ENCODE data around the gene KHDC4. TPM values are rescaled to one million over a fixed set of nuclear protein-coding genes. Genes with fewer than 3 reads are reported as not detected.

The KHDC4 gene
- total RNA-seq, 1 experiment from 2014 or later, result 93.3 TPM

DNA sequence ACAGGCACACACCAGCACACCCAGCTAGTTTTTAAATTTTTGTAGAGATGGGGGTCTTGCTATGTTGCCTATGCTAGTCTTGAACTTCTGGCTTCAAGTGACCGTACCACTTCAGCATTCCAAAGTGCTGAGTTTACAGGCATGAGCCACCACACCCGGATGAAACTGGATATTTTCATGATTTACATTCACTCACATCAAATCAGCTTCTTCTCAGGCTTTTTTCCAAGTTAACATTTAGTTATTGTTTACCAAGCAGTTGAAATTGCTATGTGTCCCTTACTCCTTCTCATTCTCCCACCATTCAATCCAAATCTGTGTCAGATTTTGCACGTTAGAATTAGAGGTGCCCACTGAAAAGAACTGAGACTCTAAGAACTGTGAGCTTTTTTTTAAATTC is 41.4 kb downstream of the KHDC4 start:
- Histone ChIP-seq H3K27ac (ENCODE audit: low read depth, low read length, poor library complexity, severe bottlenecking) (peak overlapping the region; percentile 70), H3K4me3 (ENCODE audit: low read depth, low read length, poor library complexity, severe bottlenecking) (no peak overlapping the region), H3K27me3 (replicated peaks; ENCODE audit: insufficient read depth, low read depth, low read length, poor library complexity) (no peaks in the 10 kb centered on the region), H3K4me1 (ENCODE audit: insufficient read depth, low read length, poor library complexity, severe bottlenecking) (peaks cover 15% of the 10 kb centered on the region), H3K9me3 (ENCODE audit: low read depth, low read length, poor library complexity, severe bottlenecking) (no peaks in the 10 kb centered on the region), H3K36me3 (ENCODE audit: insufficient read depth, low read length, poor library complexity, severe bottlenecking) (peaks cover 5% of the 10 kb centered on the region)
- TF ChIP-seq CTCF (conservative IDR thresholded peaks at IDR 0.05; ENCODE audit: low read depth, low read length), result no peak
- TF ChIP-seq EZH2 (IDR thresholded peaks at IDR 0.05; ENCODE audit: borderline replicate concordance, low read depth, low read length, poor library complexity, severe bottlenecking), result no peak
- BruUV-seq (replicated peaks), result no TSS peak
- intact Hi-C loops (cut with micrococcal nuclease; ENCODE audit: unreplicated experiment), result no loop called here
- DNase-seq (ENCODE audit: low spot score), result peak; percentile 12
- ChIA-PET POLR2A (ENCODE audit: low non-redundant PET) (interaction anchor here (0.5 to 0.7 kb wide), 2 partner anchors 12 to 56 kb away, joined by 3 read pairs; no protein-coding TSS in a partner anchor), CTCF (interaction anchor here (1.2 kb wide), 1 partner anchor 174 kb away, joined by 4 read pairs; no protein-coding TSS in a partner anchor)

DNA sequence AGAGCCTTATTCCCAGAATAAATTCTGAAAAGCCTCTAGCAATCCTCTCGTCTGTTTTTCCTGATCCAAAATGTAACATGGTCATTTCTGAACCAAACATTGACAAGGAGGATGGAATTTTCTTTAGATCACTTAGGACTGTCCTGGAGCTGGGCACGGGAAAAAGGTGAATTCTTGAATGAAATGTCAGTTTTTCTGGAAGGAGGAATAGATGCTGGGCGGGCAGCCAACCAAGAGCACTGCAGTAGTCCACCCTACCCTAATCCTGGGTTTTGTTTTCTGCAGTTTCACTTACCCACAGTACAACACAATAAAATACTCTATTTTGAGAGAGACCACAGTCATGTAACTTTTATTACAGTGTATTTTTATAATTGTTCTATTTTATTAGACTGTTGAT is 44.0 kb downstream of the KHDC4 start:
- no peaks in the 10 kb centered on the region for H3K9me3 ChIP-seq (ENCODE audit: low read depth, low read length, poor library complexity, severe bottlenecking)
- CTCF ChIA-PET, result no interaction called here
- peaks cover 15% of the 10 kb centered on the region for H3K4me1 ChIP-seq (ENCODE audit: insufficient read depth, low read length, poor library complexity, severe bottlenecking)
- TF ChIP-seq CTCF (conservative IDR thresholded peaks at IDR 0.05; ENCODE audit: low read depth, low read length), result no peak
- no peak for DNase-seq (ENCODE audit: low spot score)
- no TSS peak for BruUV-seq (replicated peaks)
- no peak overlapping the region for H3K4me3 ChIP-seq (ENCODE audit: low read depth, low read length, poor library complexity, severe bottlenecking)
- H3K36me3 ChIP-seq (ENCODE audit: insufficient read depth, low read length, poor library complexity, severe bottlenecking), result no peaks in the 10 kb centered on the region
- POLR2A ChIA-PET (ENCODE audit: low non-redundant PET), result no interaction called here
- H3K27ac ChIP-seq (ENCODE audit: low read depth, low read length, poor library complexity, severe bottlenecking), result no peak overlapping the region
- H3K27me3 ChIP-seq (replicated peaks; ENCODE audit: insufficient read depth, low read depth, low read length, poor library complexity), result no peaks in the 10 kb centered on the region
- intact Hi-C loops (cut with micrococcal nuclease; ENCODE audit: unreplicated experiment), result no loop called here

DNA sequence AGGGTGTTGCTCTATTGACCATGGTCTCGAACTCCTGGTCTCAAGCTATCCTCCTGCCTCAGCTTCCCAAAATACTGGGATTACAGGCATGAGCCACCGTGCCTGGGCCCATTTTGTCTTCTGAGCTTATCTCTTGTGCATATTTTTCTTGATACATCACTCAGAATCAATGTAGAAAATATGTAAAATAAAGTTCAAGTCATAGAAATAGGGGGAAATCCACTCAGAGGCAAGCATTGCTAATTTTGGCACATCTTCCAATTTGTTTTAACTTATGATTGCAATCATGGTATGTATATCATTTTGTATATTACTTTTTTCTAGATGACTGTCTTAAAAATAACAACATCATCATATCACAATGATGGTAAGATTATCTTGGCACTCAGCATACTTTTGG is 44.6 kb downstream of the KHDC4 start:
- no peaks in the 10 kb centered on the region for H3K9me3 ChIP-seq (ENCODE audit: low read depth, low read length, poor library complexity, severe bottlenecking)
- ChIA-PET CTCF (no interaction called here), POLR2A (ENCODE audit: low non-redundant PET) (no interaction called here)
- no peaks in the 10 kb centered on the region for H3K27me3 ChIP-seq (replicated peaks; ENCODE audit: insufficient read depth, low read depth, low read length, poor library complexity)
- H3K4me1 ChIP-seq (ENCODE audit: insufficient read depth, low read length, poor library complexity, severe bottlenecking), result peaks cover 15% of the 10 kb centered on the region
- DNase-seq (ENCODE audit: low spot score), result no peak
- intact Hi-C loops (cut with micrococcal nuclease; ENCODE audit: unreplicated experiment), result no loop called here
- H3K27ac ChIP-seq (ENCODE audit: low read depth, low read length, poor library complexity, severe bottlenecking), result no peak overlapping the region
- H3K36me3 ChIP-seq (ENCODE audit: insufficient read depth, low read length, poor library complexity, severe bottlenecking), result no peaks in the 10 kb centered on the region
- no peak for TF ChIP-seq EZH2 (IDR thresholded peaks at IDR 0.05; ENCODE audit: borderline replicate concordance, low read depth, low read length, poor library complexity, severe bottlenecking)
- no peak for TF ChIP-seq CTCF (conservative IDR thresholded peaks at IDR 0.05; ENCODE audit: low read depth, low read length)
- H3K4me3 ChIP-seq (ENCODE audit: low read depth, low read length, poor library complexity, severe bottlenecking), result no peak overlapping the region
- no TSS peak for BruUV-seq (replicated peaks)
